DMS53 (cell line): Measurements from ENCODE around the gene LRRIQ1.
"Not testable (repeated sequence)": the region's sequence is repeated elsewhere in the genome, so short reads cannot be mapped to it uniquely, and the experiment has no call there.

Experiments used
- DNase-seq: peaks from one replicate; lab custom pipeline; 2025; lab: John Stamatoyannopoulos, UW

LRRIQ1 gene

GRCh38 chr12:85203809-85204208, 167.7 kb downstream of the LRRIQ1 start:
- not testable (repeated sequence) for DNase-seq

DNA sequence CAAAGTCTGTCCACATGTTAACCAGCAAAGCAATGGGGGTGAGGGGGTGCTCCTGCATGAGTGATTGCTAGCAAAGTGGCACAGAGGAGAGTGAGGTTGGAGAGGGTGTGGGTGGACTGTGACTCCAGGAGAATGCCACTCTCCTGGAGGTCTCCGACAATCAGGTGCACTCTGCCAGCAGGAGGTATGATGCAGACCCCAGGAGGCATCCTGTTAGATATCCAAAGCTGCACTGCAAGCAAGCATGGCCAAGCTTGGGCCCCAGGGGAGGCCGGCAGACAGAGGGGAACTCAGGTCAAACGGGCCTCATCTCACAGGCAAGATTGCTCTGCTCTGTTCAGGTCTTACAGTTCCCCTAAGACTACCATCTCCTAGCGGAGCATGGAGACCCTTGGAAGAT, 170.4 kb downstream of the LRRIQ1 start:
- DNase-seq, result no peak

- not testable (repeated sequence) for DNase-seq
Measured at GRCh38 chr12:85224339-85224738, 188.2 kb downstream of the LRRIQ1 start.

DNA sequence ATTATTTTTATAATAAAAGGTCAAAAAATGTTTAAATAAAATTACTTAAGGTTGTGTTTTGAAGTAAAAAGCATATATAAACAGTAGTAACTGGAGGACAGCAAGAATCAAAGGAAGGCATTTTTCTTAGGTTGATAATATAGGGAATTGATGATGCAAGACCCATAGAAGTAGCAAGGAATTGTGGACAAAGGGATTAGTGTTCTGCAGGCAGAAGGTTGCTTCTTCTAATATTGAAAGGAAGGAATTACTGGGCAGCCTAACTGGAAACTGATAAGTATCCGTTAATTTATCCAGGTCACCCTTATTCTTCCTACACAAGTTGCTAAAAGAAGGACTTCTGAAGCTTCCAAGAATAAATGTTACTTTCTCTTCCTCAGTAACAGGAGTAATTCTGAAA, 189.3 kb downstream of the LRRIQ1 start:
- peak; percentile 20 for DNase-seq

DNA sequence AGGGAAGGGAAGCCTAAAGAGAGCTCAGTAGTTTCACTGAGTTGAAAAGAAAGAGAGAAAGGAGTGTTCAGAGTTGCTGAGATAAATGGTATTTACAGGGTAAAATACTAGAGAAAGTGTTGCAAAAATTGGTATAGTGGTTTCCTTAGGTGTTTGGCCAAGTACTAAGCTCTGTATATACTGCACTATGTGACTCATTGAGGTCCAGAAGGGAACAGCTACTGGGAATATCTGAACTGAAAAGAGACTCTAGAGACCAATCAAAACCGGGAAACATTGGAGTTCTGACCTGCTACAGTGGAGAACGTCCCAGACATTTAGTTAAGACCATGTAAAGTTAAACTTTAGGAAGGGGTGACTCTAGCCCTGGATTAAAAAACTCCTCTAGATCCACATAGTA, 201.2 kb downstream of the LRRIQ1 start:
- no peak for DNase-seq

GRCh38 chr12:85244561-85244960, 208.4 kb downstream of the LRRIQ1 start:
- DNase-seq, result no peak

DNA sequence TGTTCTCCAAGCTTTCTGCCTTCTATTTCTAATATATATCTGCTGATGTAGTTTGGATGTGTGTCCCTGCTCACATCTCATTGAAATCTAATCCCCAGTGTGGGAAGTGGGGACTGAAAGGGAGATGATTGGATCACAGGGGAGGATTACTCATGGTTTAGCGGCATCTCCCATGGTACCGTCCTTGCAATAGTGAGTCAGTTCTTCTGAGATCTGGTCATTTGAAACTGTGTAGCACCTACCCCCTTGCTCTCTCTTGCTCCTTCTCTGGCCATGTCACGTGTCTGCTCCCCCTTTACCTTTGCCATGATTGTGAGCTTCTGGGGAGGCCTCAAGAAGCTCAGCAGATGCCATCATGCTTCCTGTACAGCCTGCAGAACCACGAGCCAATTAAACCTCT, 217.7 kb downstream of the LRRIQ1 start:
- peak; percentile 23 for DNase-seq

- DNase-seq, result no peak
Measured at GRCh38 chr12:85257671-85258070, 221.5 kb downstream of the LRRIQ1 start.

DNA sequence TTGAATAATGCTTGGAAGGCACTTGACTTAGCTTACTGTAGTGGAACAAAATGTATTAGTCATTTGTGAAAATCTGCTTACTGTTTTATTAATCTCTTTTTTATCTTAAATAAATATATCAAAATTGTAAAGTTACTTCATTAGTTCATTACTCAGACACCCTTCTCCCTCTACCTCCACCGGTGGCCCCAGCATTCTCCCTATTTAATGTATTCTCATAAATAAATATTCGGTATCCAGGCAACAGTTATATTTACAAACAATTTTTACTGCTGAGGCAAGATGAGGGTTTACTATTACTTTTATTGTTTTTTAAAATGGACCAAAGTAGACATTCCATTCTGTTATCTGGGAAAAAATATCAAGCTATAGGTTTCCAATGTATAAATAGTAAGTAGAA, 224.3 kb downstream of the LRRIQ1 start:
- peak; percentile 9 for DNase-seq

GRCh38 chr12:85260896-85261295, 224.7 kb downstream of the LRRIQ1 start:
- no peak for DNase-seq

DNA sequence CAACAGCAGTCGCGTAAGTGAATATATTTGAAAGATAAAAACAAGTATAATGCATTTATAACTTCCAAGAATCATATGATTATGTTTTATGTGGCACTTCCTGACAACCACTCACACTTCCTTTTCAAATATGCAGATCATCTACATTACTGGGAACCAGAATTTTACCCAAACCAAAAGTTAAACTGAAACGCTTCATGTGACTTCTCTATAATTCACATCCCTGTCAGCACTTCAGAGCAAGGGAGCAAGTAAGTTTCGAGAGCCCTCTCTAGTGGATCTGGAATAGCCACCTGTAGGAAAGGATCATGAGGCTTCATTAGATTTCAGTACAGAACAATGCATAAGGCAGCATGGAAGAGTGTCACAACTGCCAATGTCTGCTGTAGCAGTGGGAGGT, 230.2 kb downstream of the LRRIQ1 start:
- no peak for DNase-seq

GRCh38 chr12:85273381-85274314, 237.5 kb downstream of the LRRIQ1 start:
- no peak for DNase-seq

GRCh38 chr12:85274315-85274651, 238.1 kb downstream of the LRRIQ1 start:
- DNase-seq, result no peak

DNA sequence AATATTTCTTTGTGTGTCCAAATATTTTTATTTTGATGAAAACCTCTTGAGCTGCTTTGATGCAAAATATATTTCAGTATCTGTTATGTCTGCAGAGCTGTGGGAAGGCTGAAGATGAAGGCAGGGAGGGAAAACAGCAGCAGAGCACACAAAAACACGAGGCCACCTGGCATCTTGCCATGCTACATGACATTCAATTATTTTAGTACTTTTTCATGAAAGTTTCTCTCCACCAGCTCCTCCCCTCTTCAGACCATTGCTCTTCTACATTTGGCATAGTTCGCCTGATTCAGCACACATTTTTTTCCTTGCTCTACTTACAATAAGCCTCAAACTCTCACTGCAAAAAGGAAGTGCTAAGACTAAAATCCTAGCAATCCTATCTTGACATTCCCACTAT, 239.2 kb downstream of the LRRIQ1 start:
- peak; percentile 28 for DNase-seq

DNA sequence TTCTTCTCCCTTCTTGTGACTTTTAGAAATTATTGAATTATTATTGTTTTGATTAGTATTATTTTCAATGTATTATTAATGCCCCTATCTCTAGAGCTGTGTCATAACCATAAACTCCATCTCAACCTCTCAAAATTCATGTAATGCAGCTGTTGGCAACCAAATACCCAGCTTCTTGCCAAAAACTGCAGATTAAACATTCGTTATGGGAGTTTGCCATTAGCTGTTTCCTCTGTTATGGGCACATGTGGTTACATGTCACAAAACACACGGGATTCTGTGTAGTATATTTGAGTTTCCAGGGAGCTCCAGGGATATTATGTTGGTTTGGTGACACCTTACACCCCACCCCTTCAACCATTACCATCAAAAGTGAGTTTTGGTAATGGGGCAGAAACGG, 241.0 kb downstream of the LRRIQ1 start:
- no peak for DNase-seq

- DNase-seq, result peak; percentile 22
Measured at GRCh38 chr12:85277900-85278597, 241.9 kb downstream of the LRRIQ1 start.

DNA sequence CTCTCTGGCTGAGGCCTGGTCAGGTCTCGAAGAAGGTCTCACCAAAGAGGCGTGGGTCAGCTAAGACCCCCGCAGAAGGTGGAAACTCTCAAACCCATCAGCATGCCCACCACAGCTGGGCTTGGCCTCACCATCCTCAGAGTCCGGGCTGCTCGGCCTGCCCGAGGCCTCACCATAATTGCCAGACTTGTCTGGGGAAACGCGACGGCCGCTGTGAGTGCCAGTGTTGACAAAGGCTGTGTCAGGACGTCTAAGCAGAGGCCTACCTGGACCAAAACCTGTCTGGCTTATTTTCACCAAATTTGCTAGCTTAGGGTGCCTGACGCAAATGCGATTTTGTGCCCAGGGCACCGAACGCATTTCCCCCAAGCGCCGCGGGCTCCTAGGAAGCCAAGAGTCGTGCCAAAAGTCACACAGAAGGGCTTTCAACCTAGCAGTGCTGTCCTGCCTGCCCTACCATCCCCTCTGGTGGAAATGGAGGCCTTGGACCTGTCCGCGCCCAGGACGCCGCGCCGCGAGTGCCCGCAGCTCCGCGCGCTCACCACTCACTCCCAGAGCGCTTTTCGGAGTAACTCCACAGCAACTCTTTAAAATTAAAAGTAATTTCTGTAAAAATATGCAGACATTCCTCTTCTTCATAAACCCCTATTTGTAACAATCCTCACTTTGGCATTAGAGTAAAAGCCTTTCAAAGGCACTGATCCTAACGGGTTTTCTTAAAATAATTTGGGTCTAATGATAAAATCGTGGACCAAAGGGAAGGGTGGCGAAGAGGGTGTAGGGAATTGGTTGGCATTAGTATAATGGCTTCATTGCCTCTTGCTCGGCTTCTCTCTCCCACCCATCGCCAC, 242.7 kb downstream of the LRRIQ1 start:
- DNase-seq, result peak; percentile 19

- DNase-seq, result no peak
Measured at GRCh38 chr12:85279449-85280164, 243.5 kb downstream of the LRRIQ1 start.

GRCh38 chr12:85280165-85280983, 244.2 kb downstream of the LRRIQ1 start, which contains the start of gene ALX1:
ALX1 (plus strand) TSS chr12:85280220; CDS start chr12:85280262, 42 bp downstream.
- peak; percentile 89 for DNase-seq

DNA sequence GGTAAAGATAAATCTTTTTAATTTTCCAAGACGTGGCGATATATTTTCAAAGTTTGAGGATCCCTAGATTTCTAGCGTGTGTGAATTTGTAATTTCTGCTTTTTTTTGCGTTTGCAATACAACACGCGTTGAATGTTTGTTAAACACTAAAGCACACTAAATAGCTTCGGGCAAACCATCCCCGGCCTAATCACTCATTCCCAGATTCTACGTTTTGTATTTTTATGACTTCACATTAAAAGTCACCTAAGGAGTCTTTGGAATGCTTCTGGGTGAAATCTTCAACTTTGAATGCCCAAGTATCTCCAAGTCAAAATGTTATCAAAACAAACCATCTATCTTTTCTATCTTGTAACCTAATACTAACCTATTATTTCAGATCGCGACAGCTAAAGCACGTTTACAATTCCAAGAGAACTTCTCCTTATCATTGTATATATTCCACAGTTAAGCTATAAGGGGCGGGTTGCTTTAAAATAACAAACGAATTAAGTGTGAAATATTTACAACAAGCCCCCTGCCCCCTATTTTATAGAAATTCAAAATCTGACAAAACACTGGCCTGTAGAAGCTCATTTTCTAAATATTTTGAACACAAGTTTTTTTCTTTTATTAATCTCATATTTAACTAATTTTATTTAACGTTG, 245.0 kb downstream of the LRRIQ1 start:
- peak; percentile 42 for DNase-seq
